Activated CD8-positive, alpha-beta T cell treated with anti-CD3 and anti-CD28 coated beads for 36 hours (primary cell): ENCODE data around the gene CAMK1. TPM values are rescaled to one million over a fixed set of nuclear protein-coding genes. Genes with fewer than 3 reads are reported as not detected.

Experiments used
- ATAC-seq: fragments of 200-7000 bp; cut with Tn5 transposase; one replicate; pipeline ENCODE4 v1.10.0; 2021; ENCODE audit warnings: mild to moderate bottlenecking, moderate library complexity
- CTCF ChIA-PET: fragments of 350-600 bp; sonication (Branson Sonifier 250); formaldehyde crosslinking; loops from one replicate; lab custom pipeline; 2021; ENCODE audit warnings: antibody characterized with exemption; lab: Charles Lee
- POLR2A ChIA-PET: fragments of 350-600 bp; sonication (Branson Sonifier 250); formaldehyde crosslinking; loops from one replicate; lab custom pipeline; 2021; ENCODE audit warnings: antibody characterized with exemption; lab: Charles Lee
- DNase-seq: peaks from one replicate; pipeline ENCODE4 v3.0.0-alpha.2; 2020
- H3K27ac Mint-ChIP-seq: one replicate; pipeline ENCODE4 v1.8.0; 2021; ENCODE audit warnings: mild to moderate bottlenecking, mixed read lengths
- H3K27me3 Mint-ChIP-seq: one replicate; pipeline ENCODE4 v1.8.0; 2021; ENCODE audit warnings: mixed read lengths
- H3K36me3 Mint-ChIP-seq: one replicate; pipeline ENCODE4 v1.8.0; 2021; ENCODE audit warnings: low read depth, mixed read lengths
- H3K4me1 Mint-ChIP-seq: one replicate; pipeline ENCODE4 v1.8.0; 2021; ENCODE audit warnings: low read depth, mixed read lengths
- H3K4me3 Mint-ChIP-seq: one replicate; pipeline ENCODE4 v1.8.0; 2021; ENCODE audit warnings: mild to moderate bottlenecking, moderate library complexity, mixed read lengths
- H3K9me3 Mint-ChIP-seq: one replicate; pipeline ENCODE4 v1.8.0; 2021; ENCODE audit warnings: mixed read lengths
- intact Hi-C: fragments of 100-400 bp; cut with micrococcal nuclease; formaldehyde crosslinking; loops from one replicate; pipeline ENCODE4 v1.10.0; 2022
- total RNA-seq, 2 experiments: library from RNA; stranded (reverse); gene quantifications; one replicate each; pipeline ENCODE4 v1.2.3, GENCODE V29; 2021
- TF ChIP-seq, protein P1 (sequence below): fragments of 200-600 bp; IDR thresholded peaks from one replicate; pipeline ENCODE4 v1.8.0; 2022; ENCODE audit warnings: antibody characterized with exemption, mild to moderate bottlenecking

CAMK1 gene
- total RNA-seq, 2 experiments from 2014 or later: 41.7 to 45.7 TPM

DNA sequence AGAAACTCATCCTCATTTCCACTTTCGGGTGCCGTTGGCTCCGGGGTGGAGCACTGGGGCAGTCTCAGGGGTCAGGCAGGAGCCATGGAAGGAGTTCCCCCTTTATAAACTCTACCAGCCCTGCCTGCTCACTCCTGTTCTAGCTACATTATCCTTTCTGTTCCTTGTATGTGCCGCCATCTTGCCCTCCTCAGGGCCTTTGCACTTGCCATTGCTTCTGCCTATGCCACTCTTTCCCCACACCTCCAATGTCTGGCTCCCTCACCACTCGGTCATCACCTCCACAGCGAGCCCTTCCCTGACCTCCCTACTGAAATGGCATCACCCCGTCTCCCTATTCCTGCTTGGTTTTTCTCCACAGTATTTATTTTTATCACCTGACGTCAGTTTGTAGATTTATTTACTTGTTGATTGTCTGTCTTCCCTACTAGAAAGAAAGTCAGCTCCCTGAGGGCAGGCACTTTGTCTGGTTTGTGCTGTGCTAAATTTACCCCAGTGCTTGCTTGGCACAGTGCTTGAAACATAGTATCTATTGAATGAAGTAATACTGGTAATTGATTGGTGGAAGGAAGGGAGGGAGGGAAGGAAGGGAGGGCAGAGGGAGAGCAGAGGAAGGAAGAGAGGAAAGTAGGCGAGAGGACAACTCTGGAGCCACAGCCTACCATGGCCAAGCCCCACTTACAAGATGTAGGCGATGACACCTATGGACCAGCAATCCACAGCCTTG lies 8.8 kb downstream of the CAMK1 start:
- Mint-ChIP-seq H3K27ac (no peak overlapping the region), H3K27me3 (no peaks in the 10 kb centered on the region), H3K36me3 (peaks cover 52% of the 10 kb centered on the region), H3K9me3 (no peaks in the 10 kb centered on the region), H3K4me1 (peaks cover 2% of the 10 kb centered on the region), H3K4me3 (no peak overlapping the region)
- ChIA-PET POLR2A (interaction anchor here (1.0 to 1.7 kb wide), 3 partner anchors 9 to 11 kb away, joined by 3 to 5 read pairs (median 3); partner anchors contain the start of genes CAMK1 and OGG1), CTCF (interaction anchor here (1.4 kb wide), 1 partner anchor 101 kb away, joined by 3 read pairs; no protein-coding TSS in a partner anchor)
- ATAC-seq (no peak), DNase-seq (no peak)
- intact Hi-C loops: no loop called here
- TF ChIP-seq, protein P1, sequence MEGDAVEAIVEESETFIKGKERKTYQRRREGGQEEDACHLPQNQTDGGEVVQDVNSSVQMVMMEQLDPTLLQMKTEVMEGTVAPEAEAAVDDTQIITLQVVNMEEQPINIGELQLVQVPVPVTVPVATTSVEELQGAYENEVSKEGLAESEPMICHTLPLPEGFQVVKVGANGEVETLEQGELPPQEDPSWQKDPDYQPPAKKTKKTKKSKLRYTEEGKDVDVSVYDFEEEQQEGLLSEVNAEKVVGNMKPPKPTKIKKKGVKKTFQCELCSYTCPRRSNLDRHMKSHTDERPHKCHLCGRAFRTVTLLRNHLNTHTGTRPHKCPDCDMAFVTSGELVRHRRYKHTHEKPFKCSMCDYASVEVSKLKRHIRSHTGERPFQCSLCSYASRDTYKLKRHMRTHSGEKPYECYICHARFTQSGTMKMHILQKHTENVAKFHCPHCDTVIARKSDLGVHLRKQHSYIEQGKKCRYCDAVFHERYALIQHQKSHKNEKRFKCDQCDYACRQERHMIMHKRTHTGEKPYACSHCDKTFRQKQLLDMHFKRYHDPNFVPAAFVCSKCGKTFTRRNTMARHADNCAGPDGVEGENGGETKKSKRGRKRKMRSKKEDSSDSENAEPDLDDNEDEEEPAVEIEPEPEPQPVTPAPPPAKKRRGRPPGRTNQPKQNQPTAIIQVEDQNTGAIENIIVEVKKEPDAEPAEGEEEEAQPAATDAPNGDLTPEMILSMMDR: no peak

DNA sequence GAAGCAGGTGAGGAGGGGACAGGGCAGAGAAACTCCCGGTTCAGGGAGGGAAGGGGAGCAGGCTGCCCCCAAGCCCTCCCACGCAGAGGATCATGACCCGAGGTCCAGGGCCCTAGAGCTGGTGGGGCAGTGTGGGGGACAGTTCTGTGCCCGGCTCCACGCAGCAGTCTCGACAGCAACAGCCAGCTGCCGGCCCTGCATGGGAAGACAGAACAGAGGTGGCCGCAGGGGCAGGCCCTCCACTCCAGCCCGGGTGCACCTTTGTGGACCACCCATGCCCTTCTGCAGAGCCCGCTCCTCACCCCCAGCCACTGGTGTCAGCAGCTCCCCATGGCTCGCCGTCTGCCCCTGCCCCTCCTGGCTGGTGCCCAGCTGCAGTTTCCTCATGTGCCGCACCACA lies 12.3 kb downstream of the CAMK1 start:
- no peaks in the 10 kb centered on the region for H3K9me3 Mint-ChIP-seq
- peaks cover 14% of the 10 kb centered on the region for H3K4me1 Mint-ChIP-seq
- intact Hi-C loops: no loop called here
- peaks cover 58% of the 10 kb centered on the region for H3K36me3 Mint-ChIP-seq
- ATAC-seq (no peak), DNase-seq (no peak)
- no peaks in the 10 kb centered on the region for H3K27me3 Mint-ChIP-seq
- CTCF ChIA-PET: no interaction called here
- no peak overlapping the region for H3K27ac Mint-ChIP-seq
- TF ChIP-seq, protein P1: no peak
- H3K4me3 Mint-ChIP-seq: no peak overlapping the region
- POLR2A ChIA-PET: no interaction called here

DNA sequence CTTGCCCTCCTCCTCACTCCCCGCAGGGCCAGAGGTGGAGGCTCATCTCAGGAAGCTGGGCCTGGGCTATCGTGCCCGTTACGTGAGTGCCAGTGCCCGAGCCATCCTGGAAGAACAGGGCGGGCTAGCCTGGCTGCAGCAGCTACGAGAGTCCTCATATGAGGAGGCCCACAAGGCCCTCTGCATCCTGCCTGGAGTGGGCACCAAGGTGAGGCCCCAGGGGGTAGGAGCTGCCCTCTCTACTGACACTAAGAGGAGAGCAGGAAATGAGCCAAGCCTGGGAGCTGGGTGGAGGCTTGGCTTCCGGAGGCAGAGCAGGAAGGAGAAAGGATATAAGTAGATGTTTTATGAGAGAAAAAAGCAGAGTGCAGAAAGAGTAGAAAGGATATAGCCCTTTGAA lies 15.1 kb downstream of the CAMK1 start:
- ATAC-seq (no peak), DNase-seq (no peak)
- H3K4me1 Mint-ChIP-seq: peaks cover 29% of the 10 kb centered on the region
- peaks cover 71% of the 10 kb centered on the region for H3K36me3 Mint-ChIP-seq
- no peak overlapping the region for H3K4me3 Mint-ChIP-seq
- TF ChIP-seq, protein P1: no peak
- H3K27me3 Mint-ChIP-seq: no peaks in the 10 kb centered on the region
- H3K9me3 Mint-ChIP-seq: no peaks in the 10 kb centered on the region
- intact Hi-C loops: no loop called here
- peak overlapping the region; percentile 27 for H3K27ac Mint-ChIP-seq
- ChIA-PET POLR2A (interaction anchor here (0.7 to 1.8 kb wide), 6 partner anchors 9 to 88 kb away, joined by 3 to 7 read pairs (median 4); partner anchors contain the start of gene BRPF1), CTCF (no interaction called here)

DNA sequence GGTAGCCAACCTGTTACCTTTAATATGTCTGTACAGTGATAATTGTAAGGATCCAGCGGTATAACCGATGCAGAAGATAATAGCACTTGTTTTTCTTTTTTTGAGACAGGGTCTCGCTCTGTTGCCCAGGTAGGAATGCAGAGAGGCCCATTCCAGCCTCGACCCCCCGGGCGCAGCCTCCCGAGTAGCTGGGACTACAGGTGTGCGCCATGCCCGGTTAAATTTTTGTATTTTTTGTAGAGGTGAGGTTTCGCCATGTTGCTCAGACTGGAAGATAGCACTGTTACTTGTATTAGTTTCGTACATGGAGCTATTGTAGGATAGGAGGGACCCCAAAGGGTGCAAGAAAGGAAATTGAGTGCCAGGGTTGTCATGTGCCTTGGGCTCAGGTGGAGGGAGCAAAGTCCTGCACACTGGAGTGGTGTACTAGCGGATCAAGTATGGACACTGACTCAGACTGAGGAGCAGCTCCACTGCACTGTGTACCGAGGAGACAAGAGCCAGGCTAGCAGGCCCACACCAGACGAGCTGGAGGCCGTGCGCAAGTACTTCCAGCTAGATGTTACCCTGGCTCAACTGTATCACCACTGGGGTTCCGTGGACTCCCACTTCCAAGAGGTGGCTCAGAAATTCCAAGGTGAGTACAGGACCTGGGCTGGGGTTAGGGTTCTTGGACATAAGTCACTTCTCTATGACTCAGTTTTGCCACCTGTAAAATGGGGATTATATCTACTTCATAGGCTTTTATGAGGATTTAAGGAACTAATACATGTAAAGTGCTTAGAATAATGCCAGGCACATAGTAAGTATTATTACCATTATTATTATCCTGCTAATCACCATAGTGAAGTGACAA lies 19.0 kb downstream of the CAMK1 start:
- ChIA-PET CTCF (interaction anchor here (1.0 to 3.9 kb wide), 6 partner anchors 14 to 195 kb away, joined by 3 to 15 read pairs (median 4); partner anchors contain the start of gene BRPF1), POLR2A (interaction anchor here (0.5 to 7.4 kb wide), 13 partner anchors 9 to 361 kb away, joined by 3 to 50 read pairs (median 5); partner anchors contain the start of genes ARPC4, BRPF1, CAMK1 and TADA3)
- peaks cover 70% of the 10 kb centered on the region for H3K36me3 Mint-ChIP-seq
- H3K27ac Mint-ChIP-seq: peak overlapping the region; percentile 94
- no peaks in the 10 kb centered on the region for H3K9me3 Mint-ChIP-seq
- intact Hi-C loops: loop anchor here (2.0 kb wide), 1 partner anchor 42 kb away; the partner anchor contains the start of genes ARPC4 and TADA3
- ATAC-seq (no peak), DNase-seq (no peak)
- H3K4me1 Mint-ChIP-seq: peaks cover 46% of the 10 kb centered on the region
- no peaks in the 10 kb centered on the region for H3K27me3 Mint-ChIP-seq
- TF ChIP-seq, protein P1: no peak
- H3K4me3 Mint-ChIP-seq: peak overlapping the region; percentile 88
